Adrenal gland (tissue), 12 donors: ENCODE results near the gene MARCHF9. TPM values are rescaled to one million over a fixed set of nuclear protein-coding genes. Genes with fewer than 3 reads are reported as not detected.

ENCODE experiments used
- DNase-seq, 7 donors: peaks; one replicate each; pipeline ENCODE4 v3.0.0-alpha.2; 2019 to 2020
- H3K27ac ChIP-seq, 5 donors: fragments of 200-600 bp; sonication (generic) in 4 of 5; 1 replicate in 3 of 5; 2 replicates in 2 of 5; pipeline versions ENCODE4 v1.5.1 to v1.8.0; 2016 to 2020; ENCODE audit warnings: mild to moderate bottlenecking in 1 of 5
- H3K27me3 ChIP-seq: fragments of 200-600 bp; 2 replicates; pipeline ENCODE4 v1.8.0; 2021
- H3K36me3 ChIP-seq, 2 donors: fragments of 200-600 bp; replicated peaks in 1 of 2; 1 replicate in 1 of 2; 2 replicates in 1 of 2; pipeline versions ENCODE4 v1.5.1 to v1.8.0; 2018 to 2022
- H3K4me1 ChIP-seq, 2 donors: fragments of 200-600 bp; replicated peaks in 1 of 2; 1 replicate in 1 of 2; 2 replicates in 1 of 2; pipeline versions ENCODE4 v1.5.1 to v1.8.0; 2018 to 2021
- H3K4me3 ChIP-seq, 4 donors: fragments of 200-600 bp; sonication (generic) in 3 of 4; one replicate each; pipeline ENCODE4 v1.5.1; 2016 to 2018
- H3K9me3 ChIP-seq, 3 donors: fragments of 200-600 bp; sonication (generic) in 1 of 3; replicated peaks in 1 of 3; 1 replicate in 2 of 3; 2 replicates in 1 of 3; pipeline versions ENCODE4 v1.5.1 to v1.8.0; 2016 to 2021
- CTCF ChIP-seq, 6 experiments: fragments of 450-650 bp in 4 of 6; fragments of 200-600 bp in 2 of 6; sonication (generic) in 1 of 6; IDR thresholded peaks; 1 replicate in 5 of 6; 2 replicates in 1 of 6; pipeline versions ENCODE4 v1.5.1 to v1.8.0; 2016 to 2021; ENCODE audit warnings: antibody characterized with exemption in 6 of 6, mild to moderate bottlenecking in 2 of 6, moderate library complexity in 1 of 6
- POLR2A ChIP-seq, 2 donors: fragments of 450-650 bp; IDR thresholded peaks; one replicate each; pipeline ENCODE4 v1.6.1; 2017; ENCODE audit warnings: antibody characterized with exemption in 2 of 2, mild to moderate bottlenecking in 2 of 2, moderate library complexity in 1 of 2
- WGBS, 4 donors: extraction: QIAGEN DNeasy Blood & Tissue Kit in 2 of 4; methylation state at CpG; one replicate each; pipeline versions ENCODE4 v1.1.5 to v1.1.7; 2013 to 2017; 5-methylcytosine and 5-hydroxymethylcytosine counted together
- intact Hi-C, 2 donors: fragments of 100-400 bp; cut with DNase I; formaldehyde crosslinking; loops; one replicate each; pipeline versions ENCODE4 v1.14.1 to v1.15.0; 2022 to 2023
- polyA plus RNA-seq, 3 donors: library from polyadenylated mRNA; stranded (reverse); fragments of 200-250 nt in 2 of 3; fragments of 350-450 nt in 1 of 3; fragmentation: Illumina TruSeq in 1 of 3; extraction: RNeasy Lipid Tissue Mini Kit (QIAGEN cat#74804) in 1 of 3; gene quantifications; one replicate each; pipeline ENCODE4 v1.2.3, GENCODE V29; 2013 to 2014
- total RNA-seq, 9 donors: library from RNA; depleted of rRNA in 4 of 9; stranded (reverse); fragments of >200 nt in 4 of 9; fragments of 120-200 nt in 1 of 9; fragmentation: NEBNext Ultra II Directional in 1 of 9; extraction: Animal tissue kit (Norgen Biotek cat#: 25700) in 1 of 9; gene quantifications; one replicate each; pipeline versions ENCODE4 v1.1.0 to v1.2.4, GENCODE V29; 2013 to 2023
- donor health status: healthy with polysubstance abuse.
- donor health status: Bipolar disorder and iron deficiency.
- donor health status: DM: yes; HTN: yes; CAD: no.
- donor health status: DM: no; HTN: no; CAD: no.
- donor health status: DM: no; HTN: no; CAD: no.
- donor health status: DM: yes; HTN: yes; CAD: no.

Gene MARCHF9
- total and polyA plus RNA-seq, 12 donors = 6.7 to 45.1 (median 16.6) TPM

GRCh38 chr12:57738661-57739237, 16.2 kb upstream of the MARCHF9 start, which contains the start of gene AGAP2:
AGAP2 (minus strand) TSS chr12:57738742; CDS start chr12:57738246, 496 bp downstream.
- H3K27me3 ChIP-seq = peaks cover 46% of the 10 kb centered on the region
- no peak within 1 kb of the TSS for H3K27ac ChIP-seq
- WGBS, 4 donors = 7 to 20% (median 17%) methylated on average over 9 to 36 of the region's 36 CpGs
- H3K4me3 ChIP-seq = peak within 1 kb of the TSS in 1 of 4 donors; percentile 36
- DNase-seq = no peak
- H3K9me3 ChIP-seq = no peaks in the 10 kb centered on the region
- no peaks in the 10 kb centered on the region for H3K36me3 ChIP-seq
- H3K4me1 ChIP-seq = peaks cover 14 to 25% of the 10 kb centered on the region in 2 donors
- no peak for TF ChIP-seq POLR2A (IDR thresholded peaks at IDR 0.05)
- TF ChIP-seq CTCF (IDR thresholded peaks at IDR 0.05) = no peak
- intact Hi-C loops = no loop called here

GRCh38 chr12:57739387-57739786, 15.5 kb upstream of the MARCHF9 start:
- intact Hi-C loops = no loop called here
- H3K4me3 ChIP-seq = no peak overlapping the region
- WGBS, 4 donors = 25 to 32% (median 29%) methylated on average over 7 of the region's 7 CpGs
- no peak for DNase-seq
- no peaks in the 10 kb centered on the region for H3K9me3 ChIP-seq
- H3K27ac ChIP-seq = no peak overlapping the region
- peaks cover 44% of the 10 kb centered on the region for H3K27me3 ChIP-seq
- H3K36me3 ChIP-seq = no peaks in the 10 kb centered on the region
- TF ChIP-seq POLR2A (IDR thresholded peaks at IDR 0.05) = no peak
- no peak for TF ChIP-seq CTCF (IDR thresholded peaks at IDR 0.05)
- H3K4me1 ChIP-seq = peaks cover 14 to 25% of the 10 kb centered on the region in 2 donors

- Histone ChIP-seq H3K36me3 (no peaks in the 10 kb centered on the region), H3K9me3 (no peaks in the 10 kb centered on the region), H3K4me3 (no peak overlapping the region), H3K4me1 (peaks cover 14 to 25% of the 10 kb centered on the region in 2 donors), H3K27ac (no peak overlapping the region), H3K27me3 (peaks cover 41% of the 10 kb centered on the region)
- 27 to 42% (median 37%) methylated on average over 3 to 10 of the region's 10 CpGs for WGBS, 4 donors
- intact Hi-C loops = no loop called here
- TF ChIP-seq CTCF (IDR thresholded peaks at IDR 0.05) = no peak
- TF ChIP-seq POLR2A (IDR thresholded peaks at IDR 0.05) = no peak
- no peak for DNase-seq
Observed at GRCh38 chr12:57739914-57740538, 14.9 kb upstream of the MARCHF9 start.

GRCh38 chr12:57740656-57741412, 14.1 kb upstream of the MARCHF9 start:
- Histone ChIP-seq H3K9me3 (no peaks in the 10 kb centered on the region), H3K4me3 (no peak overlapping the region), H3K36me3 (no peaks in the 10 kb centered on the region), H3K4me1 (peaks cover 20 to 30% of the 10 kb centered on the region in 2 donors), H3K27me3 (peaks cover 35% of the 10 kb centered on the region), H3K27ac (no peak overlapping the region)
- TF ChIP-seq POLR2A (IDR thresholded peaks at IDR 0.05) (no peak), CTCF (IDR thresholded peaks at IDR 0.05) (no peak)
- 60 to 70% (median 66%) methylated on average over 5 of the region's 5 CpGs for WGBS, 4 donors
- DNase-seq = no peak
- intact Hi-C loops = no loop called here
